Mucosa of stomach (tissue), 1 donor: ENCODE data around the gene NAGS.
"Not testable (repeated sequence)": the region's sequence is repeated elsewhere in the genome, so short reads cannot be mapped to it uniquely, and the experiment has no call there.

Experiments used
- H3K27me3 ChIP-seq: one replicate; pipeline ENCODE4 v1.7.0; 2013; ENCODE audit warnings: mild to moderate bottlenecking, low read length; ENCODE audit not compliant: control insufficient read depth, insufficient read depth
- H3K36me3 ChIP-seq: one replicate; pipeline ENCODE4 v1.7.0; 2013; ENCODE audit warnings: low read length; ENCODE audit not compliant: control insufficient read depth, insufficient read depth
- H3K4me1 ChIP-seq: one replicate; pipeline ENCODE4 v1.7.0; 2013; ENCODE audit warnings: mild to moderate bottlenecking, low read length; ENCODE audit not compliant: control insufficient read depth, insufficient read depth
- H3K4me3 ChIP-seq: one replicate; pipeline ENCODE4 v1.7.0; 2013; ENCODE audit warnings: low read length
- H3K9ac ChIP-seq: one replicate; pipeline ENCODE4 v1.7.0; 2013; ENCODE audit warnings: mild to moderate bottlenecking, low read length, moderate library complexity
- H3K9me3 ChIP-seq: one replicate; pipeline ENCODE4 v1.7.0; 2013; ENCODE audit warnings: mild to moderate bottlenecking, low read length, moderate library complexity; ENCODE audit not compliant: control insufficient read depth
- donor health status: Pancreatic carcinoma.

The NAGS gene

DNA sequence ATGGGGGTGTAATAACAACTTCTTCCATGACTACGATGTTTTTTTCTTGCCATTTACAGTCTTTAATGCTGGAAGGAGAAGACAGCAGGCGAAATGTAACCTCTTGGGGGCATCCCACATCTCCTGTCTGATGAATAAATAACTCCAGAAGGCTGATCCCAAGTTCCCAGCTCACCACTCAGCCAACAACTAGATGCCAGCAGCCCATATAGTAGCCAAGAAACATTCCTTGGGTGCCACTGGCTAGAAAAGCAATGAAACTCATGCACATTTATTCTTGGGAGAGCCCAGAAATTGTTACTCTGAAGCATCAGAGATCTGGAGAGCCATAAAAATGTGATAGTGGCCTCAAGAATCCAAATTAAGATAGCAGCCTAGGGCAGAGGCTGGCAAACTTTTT lies 33.0 kb downstream of the NAGS start:
- H3K36me3 ChIP-seq, result no peaks in the 10 kb centered on the region
- no peaks in the 10 kb centered on the region for H3K27me3 ChIP-seq
- H3K4me1 ChIP-seq, result no peaks in the 10 kb centered on the region
- no peak overlapping the region for H3K4me3 ChIP-seq
- H3K9ac ChIP-seq, result no peak overlapping the region
- no peaks in the 10 kb centered on the region for H3K9me3 ChIP-seq

DNA sequence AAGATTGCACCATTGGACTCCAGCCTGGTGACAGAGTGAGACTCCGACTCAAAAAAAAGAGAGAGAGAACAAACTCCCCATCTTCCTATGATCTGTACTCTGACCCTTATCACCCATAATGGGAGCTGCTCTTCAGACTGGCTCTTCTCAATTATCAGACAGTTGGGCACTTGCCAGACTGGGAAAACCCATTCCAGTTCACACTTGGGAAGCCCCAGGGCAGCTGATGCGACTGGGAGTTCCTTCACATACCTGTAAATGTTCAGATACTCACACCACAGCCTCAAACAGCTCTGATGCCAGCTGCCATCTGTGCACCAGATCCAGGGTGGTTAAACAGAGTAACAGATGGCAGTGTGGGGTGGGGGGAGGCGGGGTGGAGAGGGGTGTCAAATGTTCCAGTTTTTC lies 34.2 kb downstream of the NAGS start:
- H3K36me3 ChIP-seq, result no peaks in the 10 kb centered on the region
- no peak overlapping the region for H3K9ac ChIP-seq
- H3K4me3 ChIP-seq, result no peak overlapping the region
- H3K9me3 ChIP-seq, result no peaks in the 10 kb centered on the region
- H3K4me1 ChIP-seq, result no peaks in the 10 kb centered on the region
- H3K27me3 ChIP-seq, result no peaks in the 10 kb centered on the region

DNA sequence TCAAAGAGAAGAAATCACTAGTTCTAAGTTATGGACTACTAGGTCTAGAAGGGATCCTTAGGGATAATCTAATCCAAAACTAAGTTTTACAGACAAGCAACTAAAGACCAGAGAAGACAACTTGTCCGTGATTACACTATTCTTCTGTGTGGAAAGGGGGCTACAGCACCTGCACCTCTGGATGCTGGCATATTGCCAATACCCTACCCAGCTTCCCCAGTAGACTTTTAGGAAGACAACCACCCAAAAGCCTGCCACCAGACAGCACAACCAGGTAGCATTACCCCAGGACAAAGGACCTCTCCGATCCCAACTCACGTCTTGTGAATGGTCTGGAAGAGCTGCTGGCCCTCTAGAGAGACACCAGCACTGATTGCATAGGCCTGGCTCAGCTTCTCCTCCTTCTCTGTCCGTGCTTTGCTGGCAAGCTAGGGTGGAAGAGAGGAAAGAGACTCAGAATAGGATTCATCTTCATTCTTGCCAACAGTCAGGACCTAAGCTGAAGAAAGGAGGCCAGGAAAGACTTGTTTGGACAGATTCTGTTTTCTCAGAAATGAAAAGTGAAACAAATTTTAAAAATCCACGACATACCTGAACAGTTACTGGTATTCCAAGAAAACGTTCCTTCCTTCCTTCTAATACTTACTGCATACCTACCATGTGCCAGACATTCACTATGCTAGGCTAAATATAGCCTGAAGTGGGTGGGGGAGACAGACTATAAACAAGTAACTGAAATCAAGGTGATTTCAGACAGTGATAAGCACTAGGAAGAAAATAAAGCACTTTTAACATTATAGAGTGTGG lies 35.6 kb downstream of the NAGS start:
- Histone ChIP-seq H3K4me3 (no peak overlapping the region), H3K36me3 (no peaks in the 10 kb centered on the region), H3K27me3 (no peaks in the 10 kb centered on the region), H3K9me3 (no peaks in the 10 kb centered on the region), H3K9ac (no peak overlapping the region), H3K4me1 (no peaks in the 10 kb centered on the region)

DNA sequence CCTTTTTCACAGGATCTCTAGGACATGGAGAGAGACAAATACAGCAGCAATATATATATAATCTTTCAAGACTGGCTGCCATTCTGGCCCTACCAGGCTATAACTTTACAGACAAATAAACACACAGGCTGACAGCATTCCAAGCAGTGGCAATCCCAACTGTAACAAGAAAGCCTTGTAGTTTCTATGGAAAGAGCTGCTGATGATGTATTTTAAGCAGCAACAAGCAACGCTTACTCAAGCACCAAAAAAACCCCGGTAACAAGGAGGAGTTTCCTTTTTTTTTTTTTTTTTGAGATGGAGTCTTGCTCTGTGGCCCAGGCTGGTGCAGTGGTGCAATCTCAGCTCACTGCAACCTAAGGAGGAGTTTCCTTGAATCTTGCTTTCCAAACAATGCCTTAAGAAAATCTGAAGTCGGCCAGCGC lies 38.9 kb downstream of the NAGS start:
- H3K27me3 ChIP-seq, result no peaks in the 10 kb centered on the region
- no peak overlapping the region for H3K9ac ChIP-seq
- H3K36me3 ChIP-seq, result no peaks in the 10 kb centered on the region
- no peaks in the 10 kb centered on the region for H3K9me3 ChIP-seq
- no peak overlapping the region for H3K4me3 ChIP-seq
- no peaks in the 10 kb centered on the region for H3K4me1 ChIP-seq

DNA sequence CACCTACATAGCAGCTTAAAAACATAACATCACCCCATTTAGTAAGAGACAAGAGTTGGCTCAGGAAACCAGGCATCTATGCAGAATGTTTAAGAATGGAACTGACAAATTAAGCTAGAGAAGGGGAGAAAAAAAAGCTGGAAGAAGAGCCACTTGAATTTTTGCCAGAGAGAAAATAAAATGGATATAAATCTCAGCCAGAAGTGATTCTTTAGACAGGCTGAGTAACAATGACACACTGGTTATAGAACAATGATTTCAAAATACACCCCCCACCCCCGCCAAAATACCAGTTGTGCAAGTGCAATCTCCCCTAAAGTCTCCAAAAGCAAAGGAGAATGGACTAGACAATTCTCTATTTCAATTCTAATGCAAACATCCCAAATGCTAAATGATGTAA lies 39.6 kb downstream of the NAGS start:
- Histone ChIP-seq H3K9ac (no peak overlapping the region), H3K9me3 (no peaks in the 10 kb centered on the region), H3K4me1 (no peaks in the 10 kb centered on the region), H3K4me3 (no peak overlapping the region), H3K27me3 (no peaks in the 10 kb centered on the region), H3K36me3 (no peaks in the 10 kb centered on the region)

- Histone ChIP-seq H3K9me3 (no peaks in the 10 kb centered on the region), H3K36me3 (no peaks in the 10 kb centered on the region), H3K27me3 (no peaks in the 10 kb centered on the region), H3K4me1 (no peaks in the 10 kb centered on the region), H3K9ac (no peak overlapping the region), H3K4me3 (no peak overlapping the region)
These were observed 41.1 kb downstream of the NAGS start for GRCh38 chr17:44045486-44045885.

DNA sequence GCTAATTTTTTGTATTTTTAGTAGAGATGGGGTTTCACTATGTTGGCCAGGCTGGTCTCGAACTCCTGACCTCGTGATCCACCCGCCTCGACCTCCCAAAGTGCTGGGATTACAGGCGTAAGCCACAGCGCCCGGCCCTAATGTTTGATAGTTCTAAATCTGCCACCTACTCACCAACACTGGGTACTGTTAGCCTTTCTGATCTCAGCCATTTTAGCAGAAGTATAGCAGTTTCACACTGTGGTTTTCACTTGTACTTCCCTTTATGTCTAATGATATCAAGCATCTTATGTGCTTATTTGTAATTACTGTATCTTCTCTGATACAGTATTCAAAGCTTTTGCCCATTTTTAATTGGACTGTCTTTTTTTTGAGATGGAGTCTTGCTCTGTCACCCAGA lies 42.5 kb downstream of the NAGS start:
- not testable (repeated sequence) for H3K4me1 ChIP-seq, H3K4me3 ChIP-seq, H3K27me3 ChIP-seq, H3K36me3 ChIP-seq, H3K9ac ChIP-seq, H3K9me3 ChIP-seq

- Histone ChIP-seq H3K36me3 (no peaks in the 10 kb centered on the region), H3K4me1 (peaks cover 17% of the 10 kb centered on the region), H3K9me3 (no peaks in the 10 kb centered on the region), H3K27me3 (no peaks in the 10 kb centered on the region), H3K9ac (no peak overlapping the region), H3K4me3 (no peak overlapping the region)
These were observed 45.1 kb downstream of the NAGS start for GRCh38 chr17:44049294-44050060.

- no peaks in the 10 kb centered on the region for H3K36me3 ChIP-seq
These were observed 48.9 kb downstream of the NAGS start for GRCh38 chr17:44053125-44053872.

More at GRCh38 chr17:44053125-44053872, 48.9 kb downstream of the NAGS start:
- no peak overlapping the region for H3K4me3 ChIP-seq
- peaks cover 18% of the 10 kb centered on the region for H3K4me1 ChIP-seq
- no peak overlapping the region for H3K9ac ChIP-seq
- no peaks in the 10 kb centered on the region for H3K9me3 ChIP-seq
- no peaks in the 10 kb centered on the region for H3K27me3 ChIP-seq
